Measurements from ENCODE around the gene UBA52. TPM values are rescaled to one million over a fixed set of nuclear protein-coding genes. Genes with fewer than 3 reads are reported as not detected.

Gene UBA52
- total RNA-seq, 1 experiment from 2014 or later, result 1,265 TPM

DNA sequence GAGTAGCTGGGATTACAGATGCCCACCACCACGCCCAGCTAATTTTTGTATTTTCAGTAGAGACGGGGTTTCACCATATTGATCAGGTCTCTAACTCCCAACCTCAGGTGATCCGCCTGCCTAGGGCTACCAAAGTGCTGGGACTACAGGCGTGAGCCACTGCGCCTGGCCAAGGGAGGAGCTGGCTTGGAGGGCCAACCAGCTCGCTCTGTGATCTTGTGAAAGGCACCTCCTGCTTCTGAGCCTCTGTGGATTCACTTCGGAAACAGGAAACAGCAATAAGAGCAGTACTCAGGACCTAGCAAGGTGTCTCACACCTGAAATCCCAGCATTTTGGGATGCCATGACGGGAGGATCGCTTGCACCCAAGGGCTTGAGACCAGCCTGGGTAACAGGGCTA is 47.8 kb upstream of the UBA52 start:
- peaks cover 6% of the 10 kb centered on the region; the same call in 1 of the 2 replicates for H3K79me2 ChIP-seq (ENCODE audit: insufficient read depth, low read length)
- no peak overlapping the region for H2AFZ ChIP-seq (ENCODE audit: low read length)
- no peak overlapping the region for H2AK5ac ChIP-seq (ENCODE audit: insufficient read length, low read length)
- no peak overlapping the region for H3K4ac ChIP-seq (ENCODE audit: low read depth, low read length)
- H3K79me1 ChIP-seq (ENCODE audit: insufficient read depth, low read depth, low read length, poor library complexity, severe bottlenecking), result peaks cover 1% of the 10 kb centered on the region
- H4K8ac ChIP-seq (replicated peaks; ENCODE audit: insufficient read length, low read depth, low read length), result no peak overlapping the region
- no peak overlapping the region for H3K27ac ChIP-seq (ENCODE audit: insufficient read length, low read depth, low read length)
- H4K5ac ChIP-seq (ENCODE audit: insufficient read length, low read depth, low read length), result no peak overlapping the region
- H2BK15ac ChIP-seq (ENCODE audit: low read depth, low read length), result no peak overlapping the region
- WGBS (ENCODE audit: extremely low coverage, insufficient read length, low lambda C conversion rate), result no CpG with 5 or more reads among the region's 9 CpGs
- Mint-ChIP-seq H3K36me3 (ENCODE audit: insufficient read depth in 1 of 3, low read depth in 3 of 3) (no peaks in the 10 kb centered on the region), H3K27me3 (ENCODE audit: low read depth) (no peaks in the 10 kb centered on the region), H3K4me1 (peaks cover 13% of the 10 kb centered on the region in 2 experiments), H3K4me3 (peak overlapping the region in 1 of 2 experiments; percentile 46; a peak in 2 of 5 replicates), H3K9me3 (no peaks in the 10 kb centered on the region), H3K27ac (peak overlapping the region in 2 of 3 experiments; percentile 15 to 93; a peak in 1 of 7 replicates)
- H2BK20ac ChIP-seq (ENCODE audit: low read depth, low read length, poor library complexity, severe bottlenecking), result no peak overlapping the region
- no peak overlapping the region for H3K18ac ChIP-seq (ENCODE audit: insufficient read length, low read depth, low read length)
- H3K9me3 ChIP-seq (ENCODE audit: control insufficient read depth, low read depth, low read length), result no peaks in the 10 kb centered on the region
- peak; percentile 89 for DNase-seq
- no peak overlapping the region for H3K4me2 ChIP-seq (ENCODE audit: insufficient read depth, insufficient read length, low read length)
- no peaks in the 10 kb centered on the region for H4K20me1 ChIP-seq (ENCODE audit: control insufficient read depth, insufficient read depth, insufficient read length)
- no peaks in the 10 kb centered on the region for H3K27me3 ChIP-seq (ENCODE audit: insufficient read depth, low read length)
- H3K4me1 ChIP-seq (ENCODE audit: insufficient read depth, low read length), result peaks cover 3% of the 10 kb centered on the region; the same call in 1 of the 2 replicates
- no peak overlapping the region for H3K23ac ChIP-seq (ENCODE audit: insufficient read length, low read depth, low read length)
- no peak overlapping the region for H3K14ac ChIP-seq (ENCODE audit: insufficient read depth, low read length)
- no peak overlapping the region for H3K9ac ChIP-seq (ENCODE audit: extremely low read depth, insufficient read length, low read length)
- peaks cover 12% of the 10 kb centered on the region for H3K23me2 ChIP-seq (ENCODE audit: insufficient read length, low read depth, low read length, poor library complexity, severe bottlenecking)
- H2BK120ac ChIP-seq (ENCODE audit: low read depth, low read length, poor library complexity, severe bottlenecking), result no peak overlapping the region
- TF ChIP-seq, protein P1, sequence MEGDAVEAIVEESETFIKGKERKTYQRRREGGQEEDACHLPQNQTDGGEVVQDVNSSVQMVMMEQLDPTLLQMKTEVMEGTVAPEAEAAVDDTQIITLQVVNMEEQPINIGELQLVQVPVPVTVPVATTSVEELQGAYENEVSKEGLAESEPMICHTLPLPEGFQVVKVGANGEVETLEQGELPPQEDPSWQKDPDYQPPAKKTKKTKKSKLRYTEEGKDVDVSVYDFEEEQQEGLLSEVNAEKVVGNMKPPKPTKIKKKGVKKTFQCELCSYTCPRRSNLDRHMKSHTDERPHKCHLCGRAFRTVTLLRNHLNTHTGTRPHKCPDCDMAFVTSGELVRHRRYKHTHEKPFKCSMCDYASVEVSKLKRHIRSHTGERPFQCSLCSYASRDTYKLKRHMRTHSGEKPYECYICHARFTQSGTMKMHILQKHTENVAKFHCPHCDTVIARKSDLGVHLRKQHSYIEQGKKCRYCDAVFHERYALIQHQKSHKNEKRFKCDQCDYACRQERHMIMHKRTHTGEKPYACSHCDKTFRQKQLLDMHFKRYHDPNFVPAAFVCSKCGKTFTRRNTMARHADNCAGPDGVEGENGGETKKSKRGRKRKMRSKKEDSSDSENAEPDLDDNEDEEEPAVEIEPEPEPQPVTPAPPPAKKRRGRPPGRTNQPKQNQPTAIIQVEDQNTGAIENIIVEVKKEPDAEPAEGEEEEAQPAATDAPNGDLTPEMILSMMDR (conservative IDR thresholded peaks at IDR 0.05), result no peak
- H2BK12ac ChIP-seq (ENCODE audit: insufficient read length, low read depth, low read length), result no peak overlapping the region
- H4K91ac ChIP-seq (ENCODE audit: insufficient read length, low read depth, low read length), result no peak overlapping the region
- H3K56ac ChIP-seq (ENCODE audit: insufficient read length, low read depth, low read length), result no peak overlapping the region
- no peak overlapping the region for H3T11ph ChIP-seq (ENCODE audit: low read length)
- no peak overlapping the region for H2BK5ac ChIP-seq (ENCODE audit: insufficient read length, low read length)

Measured in H9 (cell line).